Uterus (tissue), 4 donors: ENCODE results near the gene FAM3A. TPM values are rescaled to one million over a fixed set of nuclear protein-coding genes. Genes with fewer than 3 reads are reported as not detected.

Source experiments
- DNase-seq, 2 donors: peaks; one replicate each; pipeline ENCODE4 v3.0.0-alpha.2; 2019 to 2020
- H3K27ac ChIP-seq, 2 donors: fragments of 200-600 bp; sonication (generic); 1 replicate in 1 of 2; 2 replicates in 1 of 2; pipeline ENCODE4 v1.5.1; 2016 to 2018
- H3K27me3 ChIP-seq, 2 donors: fragments of 200-600 bp; sonication (generic); one replicate each; pipeline ENCODE4 v1.5.1; 2018 to 2019; ENCODE audit warnings: control low read depth in 1 of 2
- H3K36me3 ChIP-seq, 2 donors: fragments of 200-600 bp; sonication (generic); one replicate each; pipeline ENCODE4 v1.5.1; 2019; ENCODE audit warnings: control low read depth in 1 of 2
- H3K4me1 ChIP-seq, 2 donors: fragments of 200-600 bp; sonication (generic); one replicate each; pipeline ENCODE4 v1.5.1; 2018 to 2019; ENCODE audit warnings: control low read depth in 1 of 2
- H3K4me3 ChIP-seq, 2 donors: fragments of 200-600 bp; sonication (generic); 1 replicate in 1 of 2; 2 replicates in 1 of 2; pipeline ENCODE4 v1.5.1; 2018 to 2019; ENCODE audit warnings: mild to moderate bottlenecking in 1 of 2
- H3K9me3 ChIP-seq, 2 donors: fragments of 200-600 bp; sonication (generic); one replicate each; pipeline ENCODE4 v1.5.1; 2019; ENCODE audit warnings: control low read depth in 1 of 2
- CTCF ChIP-seq, 4 experiments: fragments of 200-600 bp in 2 of 4; fragments of 450-650 bp in 2 of 4; sonication (generic) in 2 of 4; IDR thresholded peaks; one replicate each; pipeline ENCODE4 v1.5.1; 2016 to 2019; ENCODE audit warnings: antibody characterized with exemption in 4 of 4, mild to moderate bottlenecking in 2 of 4, moderate library complexity in 1 of 4
- POLR2A ChIP-seq, 2 donors: fragments of 450-650 bp; IDR thresholded peaks; one replicate each; pipeline ENCODE4 v1.6.1; 2016; ENCODE audit warnings: antibody characterized with exemption in 2 of 2, mild to moderate bottlenecking in 1 of 2, moderate library complexity in 1 of 2
- intact Hi-C: fragments of 100-400 bp; cut with DNase I; formaldehyde crosslinking; loops from one replicate; pipeline ENCODE4 v1.15.1; 2023; ENCODE audit warnings: low total_unique reads
- small RNA-seq: library from RNA; depleted of rRNA; stranded (forward); fragments of <200 nt; gene quantifications from one replicate; pipeline ENCODE3, GENCODE V24; 2016
- total RNA-seq, 4 donors: library from RNA; depleted of rRNA in 3 of 4; stranded (reverse); fragments of >200 nt in 3 of 4; gene quantifications; one replicate each; pipeline versions ENCODE4 v1.1.0 to v1.2.4, GENCODE V29; 2014 to 2023
- donor health status: DM: yes; HTN: yes; CAD: no.

FAM3A gene
- total RNA-seq, 4 donors from 2014 or later: 5.1 to 55.9 (median 15.4) TPM

GRCh38 chrX:154457491-154458115, 58.4 kb downstream of the FAM3A start:
- Histone ChIP-seq H3K36me3 (no peaks in the 10 kb centered on the region), H3K27me3 (no peaks in the 10 kb centered on the region), H3K9me3 (no peaks in the 10 kb centered on the region), H3K4me3 (peak overlapping the region; percentile 47 to 79), H3K4me1 (no peaks in the 10 kb centered on the region), H3K27ac (peak overlapping the region; percentile 76 to 83)
- DNase-seq: peak in 1 of 2 donors; percentile 41
- TF ChIP-seq POLR2A (IDR thresholded peaks at IDR 0.05) (no peak), CTCF (IDR thresholded peaks at IDR 0.05) (no peak)
- intact Hi-C loops: no loop called here

Small RNA genes within 50 kb of the gene (small RNA-seq; reads per million reads assigned to genes)
- not detected for gene RN7SL697P

Other genes with a start within 250 kb of the FAM3A start
- not detected for gene TEX28, start 221.1 kb downstream of the FAM3A start, total RNA-seq
- gene TKTL1, start 220.4 kb downstream of the FAM3A start, total RNA-seq: under 1 TPM in 2 of 4 donors, not detected in 2; 0.07 to 0.98 TPM
- gene FLNA, start 141.6 kb downstream of the FAM3A start, total RNA-seq: 1,000 to 10,000 TPM; 1,067 to 4,271 (median 2,911) TPM
- 100 to 1,000 TPM in 1 of 4 donors, 10 to 100 TPM in 3; 13.6 to 118 (median 44.4) TPM for gene EMD, start 136.9 kb downstream of the FAM3A start, total RNA-seq
- 1,000 to 10,000 TPM; 2,407 to 9,172 (median 4,014) TPM for gene RPL10, start 117.9 kb downstream of the FAM3A start, total RNA-seq
- gene DNASE1L1, start 107.0 kb downstream of the FAM3A start, total RNA-seq: 10 to 100 TPM; 10.2 to 31.8 (median 21.2) TPM
- 10 to 100 TPM; 15.3 to 62.3 (median 20.5) TPM for gene TAFAZZIN, start 104.7 kb downstream of the FAM3A start, total RNA-seq
- 10 to 100 TPM in 3 of 4 donors, 1 to 10 TPM in 1; 5.1 to 71.3 (median 42.1) TPM for gene ATP6AP1, start 87.6 kb downstream of the FAM3A start, total RNA-seq
- gene GDI1, start 79.1 kb downstream of the FAM3A start, total RNA-seq: 100 to 1,000 TPM in 3 of 4 donors, 10 to 100 TPM in 1; 100.0 to 175 (median 135) TPM
- 10 to 100 TPM; 16.4 to 48.8 (median 28.3) TPM for gene FAM50A, start 72.1 kb downstream of the FAM3A start, total RNA-seq
- gene PLXNA3, start 58.0 kb downstream of the FAM3A start, total RNA-seq: 100 to 1,000 TPM in 1 of 4 donors, 10 to 100 TPM in 1, 1 to 10 TPM in 2; 2.1 to 102 (median 8.6) TPM
- gene LAGE3, start 37.0 kb downstream of the FAM3A start, total RNA-seq: 10 to 100 TPM in 2 of 4 donors, 1 to 10 TPM in 1, not detected in 1; 4.7 to 19.4 (median 13.1) TPM
- gene UBL4A, start 29.6 kb downstream of the FAM3A start, total RNA-seq: 10 to 100 TPM; 14.7 to 36.3 (median 29.5) TPM
- 10 to 100 TPM in 3 of 4 donors, 1 to 10 TPM in 1; 9.1 to 62.8 (median 32.7) TPM for gene SLC10A3, start 25.6 kb downstream of the FAM3A start, total RNA-seq
- 10 to 100 TPM; 15.5 to 69.6 (median 23.8) TPM for gene G6PD, start 30.6 kb upstream of the FAM3A start, total RNA-seq
- gene IKBKG, start 31.4 kb upstream of the FAM3A start, total RNA-seq: 10 to 100 TPM in 3 of 4 donors, 1 to 10 TPM in 1; 2.6 to 30.0 (median 18.3) TPM
- not detected for gene CTAG1A, start 68.9 kb upstream of the FAM3A start, total RNA-seq
- under 1 TPM in 1 of 4 donors, not detected in 3; 0.46 TPM for gene CTAG1B, start 103.0 kb upstream of the FAM3A start, total RNA-seq
- not detected for gene CTAG2, start 137.3 kb upstream of the FAM3A start, total RNA-seq
- 10 to 100 TPM in 1 of 4 donors, 1 to 10 TPM in 3; 2.9 to 34.1 (median 7.2) TPM for gene GAB3, start 234.8 kb upstream of the FAM3A start, total RNA-seq
- gene DKC1, start 246.6 kb upstream of the FAM3A start, total RNA-seq: 10 to 100 TPM in 2 of 4 donors, 1 to 10 TPM in 2; 6.4 to 36.4 (median 19.1) TPM